BJ (cell line): ENCODE results near the gene CHI3L1. TPM values are rescaled to one million over a fixed set of nuclear protein-coding genes. Genes with fewer than 3 reads are reported as not detected.

Experiments used
- CTCF ChIA-PET: fragments of 350-600 bp; formaldehyde crosslinking; extraction: SDS; loops from one replicate; lab custom pipeline; 2021; ENCODE audit warnings: antibody characterized with exemption, inconsistent platforms; lab: Yijun Ruan, JAX
- POLR2A ChIA-PET: fragments of 300-600 bp; sonication (Branson Sonifier 250); formaldehyde crosslinking; extraction: SDS; loops from one replicate; lab custom pipeline; 2021; ENCODE audit warnings: antibody characterized with exemption; lab: Charles Lee
- DNase-seq: peaks from one replicate; pipeline ENCODE4 v3.0.0-alpha.2; 2011; ENCODE audit warnings: low read depth
- H3K27me3 ChIP-seq: 2 replicates; pipeline ENCODE4 v1.6.0; 2011; ENCODE audit warnings: low read length; ENCODE audit not compliant: control insufficient read depth, insufficient read depth
- H3K36me3 ChIP-seq: 2 replicates; pipeline ENCODE4 v1.5.1; 2011; ENCODE audit warnings: low read length; ENCODE audit not compliant: control insufficient read depth, insufficient read depth
- H3K4me3 ChIP-seq: 2 replicates; pipeline ENCODE4 v1.5.1; 2011; ENCODE audit warnings: low read depth, mild to moderate bottlenecking, control low read depth, low read length
- CTCF ChIP-seq: IDR thresholded peaks from 2 replicates; pipeline ENCODE4 v1.5.1; 2011; ENCODE audit warnings: low read depth, mild to moderate bottlenecking, control low read depth, inconsistent platforms, low read length, moderate library complexity; ENCODE audit not compliant: insufficient read depth
- polyA plus RNA-seq: library from polyadenylated mRNA; depleted of rRNA; stranded (reverse); fragments of >200 nt; gene quantifications from 2 replicates; pipeline ENCODE4 v1.2.3, GENCODE V29; 2011

Gene CHI3L1
- polyA plus RNA-seq, 1 experiment, result 0.20 TPM

- Histone ChIP-seq H3K4me3 (no peak overlapping the region), H3K27me3 (no peaks in the 10 kb centered on the region), H3K36me3 (no peaks in the 10 kb centered on the region)
- CTCF ChIA-PET, result interaction anchor here (1.1 to 4.9 kb wide), 4 partner anchors 10 to 112 kb away, joined by 3 to 36 read pairs (median 6); no protein-coding TSS in a partner anchor
- DNase-seq, result no peak
- POLR2A ChIA-PET, result no interaction called here
- TF ChIP-seq CTCF, result no peak
Observed at GRCh38 chr1:203151362-203152157, 34.9 kb downstream of the CHI3L1 start.

DNA sequence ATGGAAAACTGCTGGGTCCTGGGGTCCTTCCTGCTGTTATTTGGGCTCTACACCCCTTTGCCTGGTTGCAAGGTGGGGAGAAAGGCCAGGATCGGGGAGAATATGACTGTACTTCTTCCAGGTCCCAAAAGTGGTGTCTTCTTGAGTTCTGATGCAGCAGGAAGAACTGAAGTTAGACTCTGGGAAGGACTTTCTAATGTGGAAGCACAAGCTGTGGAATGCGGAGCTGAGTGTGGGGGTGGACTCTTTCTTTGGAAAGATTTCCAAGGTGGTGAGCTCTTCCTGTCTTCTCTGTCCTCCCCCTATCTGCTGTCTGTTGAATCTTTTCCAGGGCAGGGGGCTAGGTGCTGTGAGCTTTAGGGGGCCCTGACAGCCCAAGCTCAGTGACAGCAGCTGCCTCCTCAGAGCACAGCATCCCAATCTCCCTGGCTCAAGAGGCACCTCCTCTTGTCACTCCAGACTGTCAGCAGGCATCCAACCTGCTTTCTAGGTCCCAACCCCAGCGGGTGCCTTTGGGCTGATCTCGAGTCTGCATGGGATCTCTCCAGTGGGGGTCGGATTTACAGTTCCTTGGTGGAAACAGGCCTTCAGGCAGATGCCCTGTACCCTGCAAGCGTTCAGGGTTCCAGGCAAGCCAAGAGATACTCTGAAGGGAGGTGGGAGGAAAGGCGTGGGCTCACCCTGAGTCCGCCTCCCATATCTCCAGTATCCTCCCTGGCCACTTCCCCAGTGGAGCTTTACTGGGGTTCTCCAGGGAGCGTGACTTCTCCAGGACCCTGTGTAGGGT lies 35.8 kb downstream of the CHI3L1 start:
- H3K27me3 ChIP-seq, result no peaks in the 10 kb centered on the region
- no peak overlapping the region for H3K4me3 ChIP-seq
- no peak for DNase-seq
- ChIA-PET POLR2A (interaction anchor here (0.5 kb wide), 1 partner anchor 581 kb away, joined by 14 read pairs; no protein-coding TSS in a partner anchor), CTCF (interaction anchor here (1.0 to 4.9 kb wide), 5 partner anchors 9 to 112 kb away, joined by 3 to 36 read pairs (median 7); no protein-coding TSS in a partner anchor)
- H3K36me3 ChIP-seq, result no peaks in the 10 kb centered on the region
- TF ChIP-seq CTCF, result no peak

DNA sequence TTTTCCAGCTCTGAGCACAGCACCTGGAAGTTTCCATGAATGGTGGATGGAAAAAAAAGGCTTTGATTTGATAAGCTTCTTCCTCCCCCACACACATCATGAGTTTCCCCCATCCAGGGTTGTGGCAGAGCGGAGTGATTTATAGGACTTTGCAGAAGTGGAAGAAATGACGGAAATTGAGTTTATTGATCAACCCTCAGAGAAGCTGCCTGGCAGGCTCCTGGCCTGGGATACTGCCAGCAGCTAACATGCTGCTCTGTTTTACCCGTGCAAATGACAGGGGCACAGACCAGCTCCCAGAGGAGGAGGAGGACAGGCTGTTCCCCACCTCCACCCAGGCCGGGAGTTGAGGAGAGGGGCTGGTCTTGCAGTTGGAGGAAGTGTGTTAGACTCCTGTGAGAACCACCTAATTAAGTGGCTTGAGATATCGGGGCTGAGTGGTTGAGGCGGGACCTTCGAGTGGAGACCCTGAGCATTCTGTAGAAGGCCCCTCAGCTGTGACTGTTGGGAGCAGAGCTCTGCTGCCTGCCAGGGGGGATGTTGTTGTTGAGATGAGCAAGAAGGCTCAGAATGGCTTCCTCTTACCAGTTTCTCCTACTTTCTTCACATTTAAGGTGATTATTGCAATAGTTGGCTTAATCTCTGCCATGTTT lies 37.2 kb downstream of the CHI3L1 start:
- Histone ChIP-seq H3K36me3 (no peaks in the 10 kb centered on the region), H3K27me3 (no peaks in the 10 kb centered on the region), H3K4me3 (no peak overlapping the region)
- ChIA-PET CTCF (interaction anchor here (1.1 to 9.6 kb wide), 6 partner anchors 16 to 110 kb away, joined by 3 to 67 read pairs (median 6); partner anchors contain the start of gene ADORA1), POLR2A (no interaction called here)
- no peak for DNase-seq
- TF ChIP-seq CTCF, result no peak

GRCh38 chr1:203148579-203148978 lies 37.9 kb downstream of the CHI3L1 start:
- TF ChIP-seq CTCF, result no peak
- DNase-seq, result no peak
- Histone ChIP-seq H3K4me3 (no peak overlapping the region), H3K36me3 (no peaks in the 10 kb centered on the region), H3K27me3 (no peaks in the 10 kb centered on the region)
- CTCF ChIA-PET, result interaction anchor here (1.1 to 9.6 kb wide), 5 partner anchors 17 to 110 kb away, joined by 4 to 67 read pairs (median 8); partner anchors contain the start of gene ADORA1
- POLR2A ChIA-PET, result no interaction called here
